GM11168 (cell line): ENCODE data around the gene RBP2.

Experiments used
- in situ Hi-C: fragments of 300-500 bp; cut with MboI; formaldehyde crosslinking; loops from one replicate; pipeline ENCODE4 v1.12.0; 2022; ENCODE audit warnings: low sequenced_read_pairs; ENCODE audit not compliant: unreplicated experiment

The RBP2 gene

GRCh38 chr3:139482206-139482605, 5.9 kb upstream of the RBP2 start:
- in situ Hi-C loops = no loop called here

GRCh38 chr3:139481116-139481515, 4.8 kb upstream of the RBP2 start:
- in situ Hi-C loops = no loop called here

DNA sequence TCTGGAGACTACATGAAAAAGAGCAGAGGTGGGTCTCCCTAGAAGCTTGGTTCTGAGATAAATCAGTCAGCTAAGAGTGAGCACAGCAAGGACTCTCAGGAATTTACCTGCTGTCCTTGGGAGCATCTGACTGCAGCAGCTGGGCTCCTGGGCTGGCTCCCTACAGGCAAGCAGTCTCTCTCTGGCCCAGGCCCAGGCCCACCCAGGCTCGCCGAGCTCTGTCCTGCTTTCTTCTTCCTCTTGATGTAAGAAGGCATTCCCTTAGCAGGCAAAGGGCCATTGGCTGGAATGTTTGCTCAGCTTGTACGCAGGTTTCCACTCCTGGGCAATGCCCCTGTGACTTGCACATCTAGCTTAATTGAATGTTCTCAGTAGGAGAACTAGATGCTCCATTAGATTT, 4.3 kb upstream of the RBP2 start:
- in situ Hi-C loops = no loop called here

DNA sequence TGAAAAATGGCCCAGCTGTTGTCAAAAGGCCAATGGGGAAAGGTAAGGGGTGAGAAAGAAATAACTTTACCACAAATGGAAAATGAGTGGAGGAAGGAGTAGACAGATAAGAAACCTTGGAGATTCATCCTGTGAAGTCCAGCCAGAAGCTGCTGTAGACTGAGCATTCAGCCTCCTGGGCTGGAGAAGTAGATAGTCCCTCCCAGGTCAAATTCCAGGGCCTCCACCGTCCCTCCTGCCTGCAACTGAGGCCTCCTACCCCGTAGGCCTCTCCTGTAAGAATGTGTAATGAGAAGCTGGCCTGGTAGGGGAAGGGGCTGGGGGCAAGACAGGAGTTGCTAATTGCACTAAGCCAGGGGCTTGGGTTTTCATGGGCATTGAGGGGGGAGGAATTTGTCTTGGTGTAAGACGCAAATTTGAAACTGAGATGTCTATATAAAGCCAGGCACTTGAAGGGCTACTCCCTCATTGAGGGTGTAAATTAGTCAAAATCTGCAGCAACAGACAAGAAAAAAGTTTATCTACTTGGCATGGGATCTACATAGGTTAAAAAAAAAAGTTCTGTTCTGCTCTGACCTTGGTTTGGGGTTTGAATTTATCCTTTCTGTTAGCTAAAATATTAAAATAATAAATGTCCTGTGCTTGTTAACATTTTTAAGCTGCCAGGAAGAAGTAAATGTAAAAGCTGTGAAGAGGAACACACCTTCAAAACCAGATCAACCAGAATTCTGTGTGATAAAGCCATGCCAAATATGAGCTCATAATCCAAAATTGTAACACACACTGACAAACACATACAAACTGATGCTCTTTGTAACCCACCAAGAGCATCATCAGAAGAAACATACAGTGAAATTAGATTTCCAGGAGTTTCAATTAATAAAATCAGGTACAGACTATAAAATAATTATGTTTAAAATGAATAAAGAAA, 1.7 kb upstream of the RBP2 start:
- in situ Hi-C loops = no loop called here

GRCh38 chr3:139473155-139473771, 3.1 kb downstream of the RBP2 start:
- in situ Hi-C loops = no loop called here

- in situ Hi-C loops = no loop called here
These were observed 3.8 kb downstream of the RBP2 start for GRCh38 chr3:139472380-139473010.

- in situ Hi-C loops = no loop called here
These were observed 6.1 kb downstream of the RBP2 start for GRCh38 chr3:139470199-139470598.

GRCh38 chr3:139468399-139468798, 7.9 kb downstream of the RBP2 start:
- in situ Hi-C loops = no loop called here

DNA sequence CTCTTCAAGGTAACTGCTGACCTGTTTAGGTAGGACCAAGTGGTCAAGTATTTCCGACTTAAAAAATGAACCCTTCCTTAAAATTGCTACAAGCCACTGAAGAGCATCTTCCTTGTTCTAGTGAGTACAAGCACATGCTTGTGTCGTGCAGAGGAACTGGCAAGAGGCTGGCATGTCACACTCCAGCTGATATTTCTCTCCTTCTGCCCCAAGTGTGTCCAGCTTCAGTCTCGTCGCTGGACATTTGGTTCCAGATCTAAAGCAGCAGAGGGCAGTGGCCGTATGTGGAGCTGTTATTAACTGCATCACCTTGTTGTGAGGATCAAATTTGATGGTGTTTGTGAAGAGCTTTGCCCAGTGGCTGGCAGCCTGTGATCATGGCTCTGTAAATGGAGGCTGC, 10.0 kb downstream of the RBP2 start:
- in situ Hi-C loops = no loop called here

DNA sequence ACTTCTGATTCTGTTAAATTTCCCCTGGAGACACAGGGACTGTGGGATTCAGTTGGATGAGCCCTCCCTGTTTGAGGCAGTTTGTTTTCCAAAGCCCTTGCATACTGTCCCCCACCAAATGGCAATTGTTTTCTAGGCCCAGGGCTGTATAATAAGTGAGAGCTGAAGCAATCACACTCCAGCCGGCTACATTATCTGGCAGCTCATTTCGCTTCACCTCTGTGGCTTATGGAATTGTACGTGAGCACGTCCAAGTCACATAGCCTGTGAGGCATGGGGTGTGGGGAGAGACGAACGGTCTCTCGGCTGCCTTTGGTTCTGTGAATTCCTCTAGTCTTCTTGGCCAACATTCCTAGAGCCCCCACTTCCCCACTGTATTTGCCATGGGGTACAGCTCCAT, 10.7 kb downstream of the RBP2 start:
- in situ Hi-C loops = no loop called here

DNA sequence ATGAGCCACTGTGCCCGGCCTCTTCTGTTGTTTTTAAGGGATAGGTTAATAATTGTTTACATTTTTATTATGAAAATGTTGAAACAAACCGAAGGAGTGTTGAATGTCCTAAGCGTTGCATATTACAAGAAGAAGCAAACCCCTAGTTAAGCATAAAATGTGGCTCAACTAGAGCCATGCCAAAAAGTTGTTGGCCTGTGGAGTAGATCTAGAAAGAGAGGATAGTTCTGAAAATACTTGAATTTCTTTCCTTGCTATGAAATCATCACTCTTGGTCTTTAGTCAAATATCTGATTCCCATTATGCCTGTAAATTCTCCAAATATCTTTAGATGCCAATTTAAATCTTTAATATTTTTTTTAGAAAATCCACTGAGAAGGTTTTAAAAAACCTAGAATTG, 12.8 kb downstream of the RBP2 start:
- in situ Hi-C loops = no loop called here

DNA sequence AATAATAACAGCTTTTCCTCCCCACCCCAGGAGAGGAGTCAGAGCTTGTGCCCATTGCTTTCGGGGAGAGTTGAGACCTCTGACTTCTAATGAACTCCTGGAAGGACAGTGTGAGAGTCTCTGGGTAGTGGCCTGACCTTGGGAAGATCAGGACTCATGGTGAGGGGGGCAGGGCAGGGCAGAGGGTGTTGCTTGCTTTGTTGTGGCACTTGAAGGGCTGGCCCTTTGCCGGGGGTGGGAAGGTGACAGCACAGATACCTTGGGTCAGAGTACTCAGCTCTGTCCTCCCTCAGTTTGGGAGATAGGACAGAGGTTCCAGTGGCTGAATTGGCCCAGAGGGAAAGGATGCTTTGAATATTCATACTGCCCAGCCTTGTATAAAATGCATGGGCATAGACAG, 15.8 kb downstream of the RBP2 start:
- in situ Hi-C loops = no loop called here

GRCh38 chr3:139460076-139460475, 16.2 kb downstream of the RBP2 start:
- in situ Hi-C loops = no loop called here

GRCh38 chr3:139458348-139458747, 18.0 kb downstream of the RBP2 start:
- in situ Hi-C loops = no loop called here

DNA sequence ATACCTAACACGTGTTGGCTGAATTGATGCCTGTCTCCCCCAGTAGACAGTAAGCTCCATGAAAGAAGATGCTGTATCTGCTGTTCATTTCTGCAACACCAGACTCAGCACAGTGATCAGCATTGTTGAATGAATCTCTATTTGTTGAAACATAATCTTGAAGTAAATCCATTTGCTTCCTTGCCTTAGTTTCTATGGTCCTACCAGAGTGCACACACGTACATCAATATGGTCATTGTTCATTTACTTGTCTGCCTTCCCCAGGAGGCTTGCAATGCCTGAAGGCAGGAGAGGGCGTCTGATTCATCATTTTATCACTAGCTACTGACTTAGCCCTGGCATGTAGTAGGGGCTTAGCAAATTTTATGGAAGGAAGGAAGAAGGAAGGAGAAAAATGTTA, 19.2 kb downstream of the RBP2 start:
- in situ Hi-C loops = no loop called here

DNA sequence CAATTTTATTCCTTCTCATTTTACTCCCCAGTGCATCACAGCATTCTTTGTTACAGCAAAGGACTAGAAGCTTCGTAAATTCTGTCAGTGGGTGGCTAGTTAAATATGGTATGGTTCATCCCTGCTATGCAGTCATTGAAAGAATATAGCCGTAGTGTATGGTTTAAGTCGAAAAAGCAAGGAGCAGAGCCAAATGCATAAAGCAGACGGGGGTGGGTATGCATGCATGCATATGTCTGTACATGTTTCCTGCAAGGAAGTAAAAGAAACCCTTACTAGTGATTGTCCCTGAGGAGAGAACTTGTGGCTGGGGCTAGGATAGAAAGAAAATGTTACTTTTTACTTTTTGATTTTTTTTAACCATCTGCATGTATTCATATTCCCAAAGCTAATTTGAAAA, 19.9 kb downstream of the RBP2 start:
- in situ Hi-C loops = no loop called here

DNA sequence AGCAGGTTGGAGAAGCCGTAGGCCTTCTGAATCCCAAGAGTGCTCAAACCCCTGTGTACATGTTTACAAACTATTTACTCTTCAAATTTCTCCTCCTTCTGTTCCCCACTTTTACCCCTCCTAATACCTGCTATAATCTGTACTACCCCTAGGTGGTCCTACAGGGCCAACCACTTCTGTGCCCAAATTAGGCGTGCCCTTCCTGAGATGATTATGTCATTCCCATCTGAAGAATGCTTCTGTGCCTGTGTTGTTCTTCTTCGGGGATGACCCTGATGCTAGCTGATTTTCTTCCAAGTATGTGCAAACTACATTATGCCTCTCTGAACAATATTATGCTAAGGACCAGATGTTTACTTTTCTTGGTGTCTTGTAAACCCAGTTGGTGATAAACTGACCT, 20.5 kb downstream of the RBP2 start:
- in situ Hi-C loops = no loop called here

GRCh38 chr3:139455206-139455605, 21.1 kb downstream of the RBP2 start:
- in situ Hi-C loops = no loop called here

GRCh38 chr3:139454346-139454745, 22.0 kb downstream of the RBP2 start:
- in situ Hi-C loops = no loop called here

DNA sequence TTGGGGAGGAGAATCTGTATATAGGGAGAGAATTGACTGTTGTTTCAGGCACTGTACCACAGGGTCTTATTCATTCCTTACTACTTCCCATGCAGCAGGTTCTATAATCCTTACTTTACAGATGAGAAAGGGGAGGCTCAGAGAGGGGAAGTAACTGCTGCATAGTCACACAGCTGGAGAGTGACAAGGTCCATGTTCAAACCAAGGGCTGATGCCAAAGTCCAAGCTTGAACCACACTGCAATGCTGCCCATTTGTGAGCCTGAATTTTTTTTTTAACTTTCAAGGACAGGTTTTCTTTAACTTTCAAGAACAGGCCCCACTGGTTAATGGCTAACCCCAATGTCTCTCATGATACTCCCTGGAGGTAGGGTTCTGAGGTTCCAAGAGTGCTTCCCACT, 26.2 kb downstream of the RBP2 start:
- in situ Hi-C loops = no loop called here

- in situ Hi-C loops = loop anchor here (25.0 kb wide), 1 partner anchor 488 kb away; the partner anchor contains the start of gene CLSTN2
These were observed 26.8 kb downstream of the RBP2 start for GRCh38 chr3:139449566-139449965.
